Left ventricle myocardium inferior (tissue), 1 donor: ENCODE results near the gene NAALADL2. TPM values are rescaled to one million over a fixed set of nuclear protein-coding genes. Genes with fewer than 3 reads are reported as not detected.
"Not testable (repeated sequence)": the region's sequence is repeated elsewhere in the genome, so short reads cannot be mapped to it uniquely, and the experiment has no call there.

Experiments
- DNase-seq: peaks from one replicate; pipeline ENCODE4 v3.0.0-alpha.2; 2020
- H3K27ac ChIP-seq: fragments of 200-600 bp; replicated peaks from 2 replicates; pipeline ENCODE4 v1.8.0; 2021
- H3K27me3 ChIP-seq: fragments of 200-600 bp; 2 replicates; pipeline ENCODE4 v1.8.0; 2021; ENCODE audit warnings: low read depth
- H3K36me3 ChIP-seq: fragments of 200-600 bp; 2 replicates; pipeline ENCODE4 v1.8.0; 2021
- H3K4me1 ChIP-seq: fragments of 200-600 bp; 2 replicates; pipeline ENCODE4 v1.8.0; 2021
- H3K4me3 ChIP-seq: fragments of 200-600 bp; 2 replicates; pipeline ENCODE4 v1.8.0; 2021; ENCODE audit warnings: mild to moderate bottlenecking, moderate library complexity
- H3K9me3 ChIP-seq: fragments of 200-600 bp; replicated peaks from 2 replicates; pipeline ENCODE4 v1.8.0; 2021
- CTCF ChIP-seq: fragments of 200-600 bp; IDR thresholded peaks from 2 replicates; pipeline ENCODE4 v1.8.0; 2021; ENCODE audit warnings: antibody characterized with exemption, mild to moderate bottlenecking, borderline replicate concordance
- intact Hi-C: fragments of 100-400 bp; cut with micrococcal nuclease; formaldehyde crosslinking; loops from one replicate; pipeline ENCODE4 v1.11.0; 2022
- total RNA-seq: library from RNA; stranded (reverse); fragmentation: NEBNext Ultra II Directional; extraction: Animal tissue kit (Norgen Biotek cat#: 25700); gene quantifications from one replicate; pipeline ENCODE4 v1.2.1, GENCODE V29; 2021
- donor health status: DM: no; HTN: yes; CAD: no; lungs with severe emphysema.

Gene NAALADL2
- total RNA-seq, 1 donor from 2014 or later = 5.8 TPM

- Histone ChIP-seq H3K9me3 (no peaks in the 10 kb centered on the region), H3K27ac (no peak overlapping the region), H3K27me3 (no peaks in the 10 kb centered on the region), H3K4me3 (no peak overlapping the region), H3K4me1 (no peaks in the 10 kb centered on the region), H3K36me3 (no peaks in the 10 kb centered on the region)
- DNase-seq = no peak
- TF ChIP-seq CTCF = no peak
- intact Hi-C loops = no loop called here
These were observed 408.4 kb downstream of the NAALADL2 start for GRCh38 chr3:175267561-175267960.

GRCh38 chr3:175269394-175269793, 410.3 kb downstream of the NAALADL2 start:
- TF ChIP-seq CTCF = no peak

GRCh38 chr3:175270198-175270837, 411.2 kb downstream of the NAALADL2 start:
- DNase-seq = no peak
- H3K27me3 ChIP-seq = no peaks in the 10 kb centered on the region
- no peaks in the 10 kb centered on the region for H3K4me1 ChIP-seq
- intact Hi-C loops = no loop called here
- TF ChIP-seq CTCF = no peak
- H3K9me3 ChIP-seq = no peaks in the 10 kb centered on the region
- H3K36me3 ChIP-seq = no peaks in the 10 kb centered on the region
- no peak overlapping the region for H3K27ac ChIP-seq
- H3K4me3 ChIP-seq = no peak overlapping the region

More at GRCh38 chr3:175269394-175269793, 410.3 kb downstream of the NAALADL2 start:
- Histone ChIP-seq H3K4me3 (no peak overlapping the region), H3K4me1 (no peaks in the 10 kb centered on the region), H3K27ac (no peak overlapping the region), H3K9me3 (no peaks in the 10 kb centered on the region), H3K36me3 (no peaks in the 10 kb centered on the region), H3K27me3 (no peaks in the 10 kb centered on the region)
- intact Hi-C loops = no loop called here
- DNase-seq = no peak

- intact Hi-C loops = no loop called here
- Histone ChIP-seq H3K4me3 (no peak overlapping the region), H3K9me3 (no peaks in the 10 kb centered on the region), H3K27me3 (no peaks in the 10 kb centered on the region), H3K27ac (no peak overlapping the region), H3K36me3 (no peaks in the 10 kb centered on the region), H3K4me1 (no peaks in the 10 kb centered on the region)
- no peak for TF ChIP-seq CTCF
- DNase-seq = no peak
These were observed 411.7 kb downstream of the NAALADL2 start for GRCh38 chr3:175270866-175271265.

GRCh38 chr3:175271465-175271864, 412.3 kb downstream of the NAALADL2 start:
- H3K9me3 ChIP-seq, DNase-seq, H3K36me3 ChIP-seq, H3K27ac ChIP-seq, H3K4me3 ChIP-seq, H3K4me1 ChIP-seq, H3K27me3 ChIP-seq, intact Hi-C loops: not testable (repeated sequence)

- intact Hi-C loops = no loop called here
- no peak for DNase-seq
- TF ChIP-seq CTCF = no peak
- H3K36me3 ChIP-seq = no peaks in the 10 kb centered on the region
- H3K27ac ChIP-seq = no peak overlapping the region
- H3K9me3 ChIP-seq = no peaks in the 10 kb centered on the region
- H3K27me3 ChIP-seq = no peaks in the 10 kb centered on the region
- H3K4me3 ChIP-seq = no peak overlapping the region
- H3K4me1 ChIP-seq = no peaks in the 10 kb centered on the region
These were observed 413.3 kb downstream of the NAALADL2 start for GRCh38 chr3:175272392-175272791.
